OCI-LY7 (cell line): ENCODE measurements around the gene CXCL5. TPM values are rescaled to one million over a fixed set of nuclear protein-coding genes. Genes with fewer than 3 reads are reported as not detected.

Experiments
- BruUV-seq: library from RNA; stranded (reverse); fragments of 400-500 nt; replicated peaks from 2 replicates; lab custom pipeline; 2021; lab: Mats Ljungman, UMichigan
- CTCF ChIA-PET: fragments of 300-600 bp; sonication (Branson Sonifier 250); formaldehyde crosslinking; loops from one replicate; lab custom pipeline; 2022; ENCODE audit warnings: antibody characterized with exemption; ENCODE audit not compliant: unreplicated experiment; lab: Charles Lee
- POLR2A ChIA-PET: fragments of 300-600 bp; sonication (Branson Sonifier 250); formaldehyde crosslinking; loops from one replicate; lab custom pipeline; 2022; ENCODE audit warnings: antibody characterized with exemption; lab: Charles Lee
- DNase-seq: peaks from one replicate; pipeline ENCODE4 v3.0.0-alpha.2; 2015; ENCODE audit warnings: low spot score
- H2AFZ ChIP-seq: fragments of 200-600 bp; sonication (generic), shearing (Covaris generic); 2 replicates; pipeline ENCODE4 v1.6.1; 2014; ENCODE audit warnings: mild to moderate bottlenecking, antibody characterized with exemption, low read length, moderate library complexity
- H3K27ac ChIP-seq: fragments of 200-600 bp; sonication (generic); 2 replicates; pipeline ENCODE4 v1.5.1; 2014; ENCODE audit warnings: mixed run types, low read depth, mild to moderate bottlenecking, moderate library complexity, low read length, inconsistent platforms; ENCODE audit not compliant: poor library complexity, severe bottlenecking
- H3K36me3 ChIP-seq: fragments of 200-600 bp; sonication (generic); 2 replicates; pipeline ENCODE4 v1.6.1; 2014; ENCODE audit warnings: mild to moderate bottlenecking, antibody characterized with exemption, low read length, moderate library complexity, mixed read lengths; ENCODE audit not compliant: insufficient read depth
- H3K4me1 ChIP-seq: fragments of 200-600 bp; sonication (generic); 2 replicates; pipeline ENCODE4 v1.5.1; 2014; ENCODE audit warnings: mild to moderate bottlenecking, low read length; ENCODE audit not compliant: insufficient read depth, poor library complexity, severe bottlenecking
- H3K4me2 ChIP-seq: fragments of 200-600 bp; sonication (generic); 2 replicates; pipeline ENCODE4 v1.6.1; 2014; ENCODE audit warnings: mild to moderate bottlenecking, low read length
- H3K4me3 ChIP-seq: fragments of 200-600 bp; sonication (generic); 2 replicates; pipeline ENCODE4 v1.5.1; 2014; ENCODE audit warnings: mild to moderate bottlenecking, low read depth, low read length; ENCODE audit not compliant: poor library complexity, severe bottlenecking
- H3K79me2 ChIP-seq: fragments of 200-600 bp; sonication (generic); 2 replicates; pipeline ENCODE4 v1.6.1; 2016; ENCODE audit warnings: low read depth, mild to moderate bottlenecking, low read length, moderate library complexity, mixed read lengths; ENCODE audit not compliant: insufficient read depth
- H3K9me2 ChIP-seq: fragments of 200-600 bp; sonication (generic); 2 replicates; pipeline ENCODE4 v1.6.1; 2016; ENCODE audit warnings: mild to moderate bottlenecking, low read length, mixed read lengths; ENCODE audit not compliant: insufficient read depth
- H3K9me3 ChIP-seq: fragments of 200-600 bp; sonication (generic); 2 replicates; pipeline ENCODE4 v1.6.1; 2014; ENCODE audit warnings: mild to moderate bottlenecking, mixed run types, low read length, mixed read lengths
- H4K20me1 ChIP-seq: fragments of 200-600 bp; sonication (generic); 2 replicates; pipeline ENCODE4 v1.6.1; 2014; ENCODE audit warnings: mild to moderate bottlenecking, antibody characterized with exemption, low read length, moderate library complexity, mixed read lengths; ENCODE audit not compliant: insufficient read depth
- CTCF ChIP-seq: fragments of 200-600 bp; sonication (generic); conservative IDR thresholded peaks from 2 replicates; pipeline ENCODE4 v1.5.1; 2014; ENCODE audit warnings: mild to moderate bottlenecking, antibody characterized with exemption, low read length, moderate library complexity, mixed read lengths
- EZH2phosphoT487 ChIP-seq: fragments of 200-600 bp; sonication (generic); IDR thresholded peaks from 2 replicates; pipeline ENCODE4 v1.6.1; 2018; ENCODE audit warnings: low read depth, borderline replicate concordance, mild to moderate bottlenecking, mixed run types, antibody characterized with exemption, low read length, moderate library complexity, mixed read lengths
- intact Hi-C: fragments of 100-400 bp; cut with micrococcal nuclease; formaldehyde crosslinking; loops from one replicate; pipeline ENCODE4 v1.10.0; 2022; ENCODE audit not compliant: unreplicated experiment
- total RNA-seq, 2 experiments: library from RNA; depleted of rRNA in 1 of 2; stranded (reverse); fragments of >200 nt in 1 of 2; shearing (Covaris generic) in 1 of 2; gene quantifications; 2 replicates each; pipeline ENCODE4 v1.2.3, GENCODE V29; 2014 to 2022

Gene CXCL5
- total RNA-seq, 2 experiments from 2014 or later, result not detected

- intact Hi-C loops, result no loop called here
- BruUV-seq, result no TSS peak
- ChIA-PET CTCF (no interaction called here), POLR2A (no interaction called here)
- no peaks in the 10 kb centered on the region for H4K20me1 ChIP-seq
- no peak overlapping the region for H3K27ac ChIP-seq
- no peaks in the 10 kb centered on the region for H3K9me3 ChIP-seq
- TF ChIP-seq EZH2phosphoT487 (no peak), CTCF (no peak)
- H3K4me3 ChIP-seq, result no peak overlapping the region
- H3K4me2 ChIP-seq, result no peak overlapping the region
- H3K36me3 ChIP-seq, result no peaks in the 10 kb centered on the region
- no peak overlapping the region for H2AFZ ChIP-seq
- H3K9me2 ChIP-seq, result no peaks in the 10 kb centered on the region
- no peak for DNase-seq
- H3K4me1 ChIP-seq, result no peaks in the 10 kb centered on the region
- H3K79me2 ChIP-seq, result no peaks in the 10 kb centered on the region
Observed at GRCh38 chr4:73974352-73974751, 24.1 kb downstream of the CXCL5 start.

DNA sequence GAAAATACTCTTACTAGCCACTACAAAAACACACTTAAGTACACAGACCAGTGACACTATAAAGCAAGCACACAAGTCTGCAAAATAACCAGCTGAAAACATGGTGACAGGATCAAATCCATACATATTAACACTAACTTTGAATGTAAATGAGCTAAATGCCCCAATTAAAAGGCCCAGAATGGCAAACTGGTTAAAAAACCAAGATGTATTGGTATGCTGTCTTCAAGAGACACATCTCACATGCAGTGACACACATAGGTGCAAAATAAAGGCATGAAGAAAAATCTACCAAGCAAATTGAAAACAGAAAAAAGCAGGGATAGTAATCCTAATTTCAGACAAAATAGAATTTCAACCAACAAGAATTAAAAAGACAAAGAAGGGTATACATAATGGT lies 27.5 kb downstream of the CXCL5 start:
- Histone ChIP-seq H3K9me3 (no peaks in the 10 kb centered on the region), H3K4me1 (no peaks in the 10 kb centered on the region), H4K20me1 (no peaks in the 10 kb centered on the region), H3K4me3 (no peak overlapping the region), H2AFZ (no peak overlapping the region), H3K4me2 (no peak overlapping the region), H3K36me3 (no peaks in the 10 kb centered on the region), H3K27ac (no peak overlapping the region), H3K79me2 (no peaks in the 10 kb centered on the region), H3K9me2 (no peaks in the 10 kb centered on the region)
- POLR2A ChIA-PET, result no interaction called here
- intact Hi-C loops, result no loop called here
- TF ChIP-seq EZH2phosphoT487, result no peak
- TF ChIP-seq CTCF, result no peak
- CTCF ChIA-PET, result no interaction called here
- no TSS peak for BruUV-seq
- no peak for DNase-seq

- Histone ChIP-seq H3K36me3 (no peaks in the 10 kb centered on the region), H3K4me1 (no peaks in the 10 kb centered on the region), H4K20me1 (no peaks in the 10 kb centered on the region), H3K79me2 (no peaks in the 10 kb centered on the region), H3K9me3 (no peaks in the 10 kb centered on the region), H3K4me2 (no peak overlapping the region), H2AFZ (no peak overlapping the region), H3K4me3 (no peak overlapping the region), H3K9me2 (no peaks in the 10 kb centered on the region), H3K27ac (no peak overlapping the region)
- no peak for DNase-seq
- TF ChIP-seq EZH2phosphoT487 (no peak), CTCF (no peak)
- intact Hi-C loops, result no loop called here
- POLR2A ChIA-PET, result interaction anchor here (0.6 kb wide), 1 partner anchor 70 kb away, joined by 3 read pairs; no protein-coding TSS in a partner anchor
- no TSS peak for BruUV-seq
- CTCF ChIA-PET, result no interaction called here
Observed at GRCh38 chr4:73970011-73970410, 28.5 kb downstream of the CXCL5 start.
